ENCODE results near the gene AQP3.

GRCh38 chr9:33463151-33463550, 15.8 kb upstream of the AQP3 start:
- TF ChIP-seq EP300 (IDR thresholded peaks at IDR 0.05) (no peak), SMC3 (IDR thresholded peaks at IDR 0.05) (no peak), RFX5 (IDR thresholded peaks at IDR 0.05) (no peak), HES2 (IDR thresholded peaks at IDR 0.05) (no peak), CBX2 (IDR thresholded peaks at IDR 0.05; ENCODE audit: borderline replicate concordance, low read depth) (no peak), RCOR1 (IDR thresholded peaks at IDR 0.05; ENCODE audit: low read depth, low read length) (no peak), CEBPB (IDR thresholded peaks at IDR 0.05) (no peak), CTCF (IDR thresholded peaks at IDR 0.05) (no peak), MAX (IDR thresholded peaks at IDR 0.05) (no peak), POLR2A (IDR thresholded peaks at IDR 0.05; ENCODE audit: low read length) (no peak)

Data from A549 (cell line).